Testis (tissue), 3 donors: ENCODE data around the gene GABRB3. TPM values are rescaled to one million over a fixed set of nuclear protein-coding genes. Genes with fewer than 3 reads are reported as not detected.

Experiments
- DNase-seq: peaks from one replicate; pipeline ENCODE4 v3.0.0-alpha.2; 2019
- H3K27ac ChIP-seq, 2 donors: fragments of 200-600 bp; sonication (generic); one replicate each; pipeline ENCODE4 v1.5.1; 2019
- H3K27me3 ChIP-seq: fragments of 200-600 bp; sonication (generic); one replicate; pipeline ENCODE4 v1.5.1; 2019
- H3K36me3 ChIP-seq: fragments of 200-600 bp; sonication (generic); one replicate; pipeline ENCODE4 v1.5.1; 2017; ENCODE audit warnings: low read depth; ENCODE audit errors: missing control alignments
- H3K4me1 ChIP-seq: fragments of 200-600 bp; sonication (generic); one replicate; pipeline ENCODE4 v1.5.1; 2019
- H3K4me3 ChIP-seq, 2 donors: fragments of 200-600 bp; sonication (generic); one replicate each; pipeline ENCODE4 v1.5.1; 2017 to 2019
- H3K9me3 ChIP-seq: fragments of 200-600 bp; sonication (generic); one replicate; pipeline ENCODE4 v1.5.1; 2017
- POLR2A ChIP-seq: fragments of 450-650 bp; IDR thresholded peaks from one replicate; pipeline ENCODE4 v1.6.1; 2017; ENCODE audit warnings: antibody characterized with exemption, mild to moderate bottlenecking, moderate library complexity
- WGBS, 2 donors: methylation state at CpG; one replicate each; pipeline ENCODE4 v1.1.5; 2018; 5-methylcytosine and 5-hydroxymethylcytosine counted together
- intact Hi-C: fragments of 100-400 bp; cut with DNase I; formaldehyde crosslinking; loops from one replicate; pipeline ENCODE4 v1.15.1; 2023; ENCODE audit warnings: low total_unique reads
- polyA plus RNA-seq: library from polyadenylated mRNA; stranded (reverse); fragments of 350-450 nt; fragmentation: Illumina TruSeq; extraction: RNeasy Lipid Tissue Mini Kit (QIAGEN cat#74804); gene quantifications from one replicate; pipeline ENCODE4 v1.2.3, GENCODE V29; 2014; ENCODE audit warnings: low read depth, low replicate concordance; ENCODE audit not compliant: insufficient read depth
- total RNA-seq, 2 donors: library from RNA; depleted of rRNA; stranded (reverse); fragments of >200 nt; gene quantifications; one replicate each; pipeline ENCODE4 v1.2.3, GENCODE V29; 2016
- TF ChIP-seq, protein P1 (sequence below), 3 experiments: fragments of 450-650 bp in 2 of 3; fragments of 200-600 bp in 1 of 3; sonication (generic) in 1 of 3; IDR thresholded peaks; one replicate each; pipeline ENCODE4 v1.5.1; 2016 to 2019; ENCODE audit warnings: antibody characterized with exemption in 3 of 3, mild to moderate bottlenecking in 2 of 3, moderate library complexity in 1 of 3

Gene GABRB3
- total and polyA plus RNA-seq, 3 donors from 2014 or later = 11.8 to 19.6 (median 16.2) TPM

DNA sequence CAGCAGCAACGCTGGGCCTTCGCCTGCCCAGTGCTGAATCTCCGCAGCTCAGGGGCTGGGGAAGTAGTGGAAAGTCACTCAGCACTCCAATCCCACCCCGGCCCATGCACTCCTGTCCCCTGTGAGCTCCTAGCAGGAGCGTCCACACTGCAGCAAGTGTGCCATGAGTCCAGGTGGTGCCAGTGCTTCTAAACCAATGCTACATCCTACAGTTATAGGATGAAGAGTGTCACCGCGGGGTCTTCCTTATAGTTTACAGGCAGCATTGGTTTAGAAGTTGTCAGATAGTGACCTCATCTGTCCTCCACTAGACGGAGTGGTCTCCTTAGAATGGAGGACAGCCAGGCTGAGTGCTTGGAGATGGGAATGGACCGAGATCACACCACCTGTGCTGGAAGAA is 221.4 kb downstream of the GABRB3 start:
- intact Hi-C loops = no loop called here
- DNase-seq = no peak
- H3K4me3 ChIP-seq = no peak overlapping the region
- H3K4me1 ChIP-seq = no peaks in the 10 kb centered on the region
- TF ChIP-seq, protein P1, sequence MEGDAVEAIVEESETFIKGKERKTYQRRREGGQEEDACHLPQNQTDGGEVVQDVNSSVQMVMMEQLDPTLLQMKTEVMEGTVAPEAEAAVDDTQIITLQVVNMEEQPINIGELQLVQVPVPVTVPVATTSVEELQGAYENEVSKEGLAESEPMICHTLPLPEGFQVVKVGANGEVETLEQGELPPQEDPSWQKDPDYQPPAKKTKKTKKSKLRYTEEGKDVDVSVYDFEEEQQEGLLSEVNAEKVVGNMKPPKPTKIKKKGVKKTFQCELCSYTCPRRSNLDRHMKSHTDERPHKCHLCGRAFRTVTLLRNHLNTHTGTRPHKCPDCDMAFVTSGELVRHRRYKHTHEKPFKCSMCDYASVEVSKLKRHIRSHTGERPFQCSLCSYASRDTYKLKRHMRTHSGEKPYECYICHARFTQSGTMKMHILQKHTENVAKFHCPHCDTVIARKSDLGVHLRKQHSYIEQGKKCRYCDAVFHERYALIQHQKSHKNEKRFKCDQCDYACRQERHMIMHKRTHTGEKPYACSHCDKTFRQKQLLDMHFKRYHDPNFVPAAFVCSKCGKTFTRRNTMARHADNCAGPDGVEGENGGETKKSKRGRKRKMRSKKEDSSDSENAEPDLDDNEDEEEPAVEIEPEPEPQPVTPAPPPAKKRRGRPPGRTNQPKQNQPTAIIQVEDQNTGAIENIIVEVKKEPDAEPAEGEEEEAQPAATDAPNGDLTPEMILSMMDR (IDR thresholded peaks at IDR 0.05) = no peak
- no peak for TF ChIP-seq POLR2A
- no peak overlapping the region for H3K27ac ChIP-seq
- H3K9me3 ChIP-seq = no peaks in the 10 kb centered on the region
- no peaks in the 10 kb centered on the region for H3K36me3 ChIP-seq
- no peaks in the 10 kb centered on the region for H3K27me3 ChIP-seq
- 86 to 92% methylated on average over 5 to 9 of the region's 9 CpGs for WGBS, 2 donors

GRCh38 chr15:26550880-26551279 is 222.0 kb downstream of the GABRB3 start:
- WGBS, 2 donors = 48 to 64% methylated on average over 3 of the region's 3 CpGs
- no peak for DNase-seq
- Histone ChIP-seq H3K4me3 (no peak overlapping the region), H3K27ac (no peak overlapping the region), H3K4me1 (no peaks in the 10 kb centered on the region), H3K27me3 (no peaks in the 10 kb centered on the region), H3K36me3 (no peaks in the 10 kb centered on the region), H3K9me3 (no peaks in the 10 kb centered on the region)
- intact Hi-C loops = no loop called here
- TF ChIP-seq, protein P1 (IDR thresholded peaks at IDR 0.05) = no peak

- intact Hi-C loops = no loop called here
- no peaks in the 10 kb centered on the region for H3K4me1 ChIP-seq
- no peak for DNase-seq
- H3K4me3 ChIP-seq = no peak overlapping the region
- TF ChIP-seq POLR2A = no peak
- TF ChIP-seq, protein P1 (IDR thresholded peaks at IDR 0.05) = no peak
- H3K27ac ChIP-seq = no peak overlapping the region
- WGBS, 2 donors = 58 to 66% methylated on average over 2 of the region's 2 CpGs
- no peaks in the 10 kb centered on the region for H3K9me3 ChIP-seq
- H3K27me3 ChIP-seq = no peaks in the 10 kb centered on the region
- no peaks in the 10 kb centered on the region for H3K36me3 ChIP-seq
Observed at GRCh38 chr15:26537663-26538062, 235.2 kb downstream of the GABRB3 start.

- 73% methylated on average over 4 of the region's 4 CpGs; no CpG with 5 or more reads in 1 of the 2 donors for WGBS, 2 donors
- no peaks in the 10 kb centered on the region for H3K9me3 ChIP-seq
- H3K4me3 ChIP-seq = no peak overlapping the region
- H3K27ac ChIP-seq = no peak overlapping the region
- no peaks in the 10 kb centered on the region for H3K4me1 ChIP-seq
- no peaks in the 10 kb centered on the region for H3K36me3 ChIP-seq
- intact Hi-C loops = no loop called here
- H3K27me3 ChIP-seq = no peaks in the 10 kb centered on the region
- no peak for DNase-seq
- no peak for TF ChIP-seq POLR2A
- TF ChIP-seq, protein P1 (IDR thresholded peaks at IDR 0.05) = no peak
Observed at GRCh38 chr15:26531489-26531888, 241.4 kb downstream of the GABRB3 start.

DNA sequence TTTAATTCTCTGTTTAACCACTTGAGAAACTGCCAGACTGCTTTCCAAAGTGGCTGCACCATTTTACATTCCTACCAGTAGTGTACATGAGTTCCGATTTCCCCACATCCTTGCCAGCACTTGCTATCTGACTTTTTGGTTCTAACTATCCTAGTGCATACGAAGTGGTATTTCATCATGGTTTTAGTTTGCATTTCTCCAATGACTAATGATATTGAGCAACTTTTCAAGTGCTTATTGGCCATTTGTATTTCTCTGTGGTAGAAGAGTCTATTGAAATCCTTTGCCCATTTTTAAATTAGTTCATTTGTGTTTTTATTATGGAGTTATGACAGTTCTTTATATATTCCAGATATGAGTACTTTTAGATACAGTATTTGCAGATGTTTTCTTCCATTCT is 247.8 kb downstream of the GABRB3 start:
- WGBS, 2 donors = 85 to 87% methylated on average over 2 of the region's 2 CpGs
- no peaks in the 10 kb centered on the region for H3K4me1 ChIP-seq
- H3K27me3 ChIP-seq = no peaks in the 10 kb centered on the region
- TF ChIP-seq, protein P1 (IDR thresholded peaks at IDR 0.05) = no peak
- TF ChIP-seq POLR2A = no peak
- no peak overlapping the region for H3K27ac ChIP-seq
- H3K9me3 ChIP-seq = no peaks in the 10 kb centered on the region
- H3K4me3 ChIP-seq = no peak overlapping the region
- DNase-seq = no peak
- intact Hi-C loops = no loop called here
- no peaks in the 10 kb centered on the region for H3K36me3 ChIP-seq
